ENCODE measurements around the gene ARHGEF7. TPM values are rescaled to one million over a fixed set of nuclear protein-coding genes. Genes with fewer than 3 reads are reported as not detected.
A peak's percentile ranks its signal among the peaks of the same experiment; 100 is the strongest.

Gene ARHGEF7
- total RNA-seq, 1 experiment from 2014 or later, result 47.3 TPM

- Mint-ChIP-seq H3K27me3 (ENCODE audit: low read depth) (no peaks in the 10 kb centered on the region), H3K27ac (peak overlapping the region; percentile 51), H3K4me3 (peak overlapping the region; percentile 15), H3K9me3 (no peaks in the 10 kb centered on the region), H3K36me3 (no peaks in the 10 kb centered on the region), H3K4me1 (peaks cover 91% of the 10 kb centered on the region)
- no peak for DNase-seq (ENCODE audit: low spot score)
- ATAC-seq, result peak; percentile 32
- CTCF ChIA-PET, result interaction anchor here (0.9 to 1.4 kb wide), 7 partner anchors 11 to 1040 kb away, joined by 3 to 11 read pairs (median 4); no protein-coding TSS in a partner anchor
- TF ChIP-seq, protein P1, sequence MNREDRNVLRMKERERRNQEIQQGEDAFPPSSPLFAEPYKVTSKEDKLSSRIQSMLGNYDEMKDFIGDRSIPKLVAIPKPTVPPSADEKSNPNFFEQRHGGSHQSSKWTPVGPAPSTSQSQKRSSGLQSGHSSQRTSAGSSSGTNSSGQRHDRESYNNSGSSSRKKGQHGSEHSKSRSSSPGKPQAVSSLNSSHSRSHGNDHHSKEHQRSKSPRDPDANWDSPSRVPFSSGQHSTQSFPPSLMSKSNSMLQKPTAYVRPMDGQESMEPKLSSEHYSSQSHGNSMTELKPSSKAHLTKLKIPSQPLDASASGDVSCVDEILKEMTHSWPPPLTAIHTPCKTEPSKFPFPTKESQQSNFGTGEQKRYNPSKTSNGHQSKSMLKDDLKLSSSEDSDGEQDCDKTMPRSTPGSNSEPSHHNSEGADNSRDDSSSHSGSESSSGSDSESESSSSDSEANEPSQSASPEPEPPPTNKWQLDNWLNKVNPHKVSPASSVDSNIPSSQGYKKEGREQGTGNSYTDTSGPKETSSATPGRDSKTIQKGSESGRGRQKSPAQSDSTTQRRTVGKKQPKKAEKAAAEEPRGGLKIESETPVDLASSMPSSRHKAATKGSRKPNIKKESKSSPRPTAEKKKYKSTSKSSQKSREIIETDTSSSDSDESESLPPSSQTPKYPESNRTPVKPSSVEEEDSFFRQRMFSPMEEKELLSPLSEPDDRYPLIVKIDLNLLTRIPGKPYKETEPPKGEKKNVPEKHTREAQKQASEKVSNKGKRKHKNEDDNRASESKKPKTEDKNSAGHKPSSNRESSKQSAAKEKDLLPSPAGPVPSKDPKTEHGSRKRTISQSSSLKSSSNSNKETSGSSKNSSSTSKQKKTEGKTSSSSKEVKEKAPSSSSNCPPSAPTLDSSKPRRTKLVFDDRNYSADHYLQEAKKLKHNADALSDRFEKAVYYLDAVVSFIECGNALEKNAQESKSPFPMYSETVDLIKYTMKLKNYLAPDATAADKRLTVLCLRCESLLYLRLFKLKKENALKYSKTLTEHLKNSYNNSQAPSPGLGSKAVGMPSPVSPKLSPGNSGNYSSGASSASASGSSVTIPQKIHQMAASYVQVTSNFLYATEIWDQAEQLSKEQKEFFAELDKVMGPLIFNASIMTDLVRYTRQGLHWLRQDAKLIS (CRISPR knock-in tag; IDR thresholded peaks at IDR 0.05; ENCODE audit: borderline replicate concordance), result no peak
- TF ChIP-seq GABPB1 (CRISPR knock-in tag; IDR thresholded peaks at IDR 0.05) (no peak), CREM (CRISPR knock-in tag; IDR thresholded peaks at IDR 0.05) (no peak), NFYB (CRISPR knock-in tag; conservative IDR thresholded peaks at IDR 0.05; ENCODE audit: low read depth) (no peak), MXD4 (CRISPR knock-in tag; IDR thresholded peaks at IDR 0.05; ENCODE audit: borderline replicate concordance) (no peak), NR3C1 (CRISPR knock-in tag; conservative IDR thresholded peaks at IDR 0.05; ENCODE audit: low read depth) (no peak), ZMAT4 (CRISPR knock-in tag; IDR thresholded peaks at IDR 0.05) (no peak), FOXK1 (CRISPR knock-in tag; IDR thresholded peaks at IDR 0.05) (no peak), HMGA2 (CRISPR knock-in tag; IDR thresholded peaks at IDR 0.05) (no peak), ZNF138 (CRISPR knock-in tag; conservative IDR thresholded peaks at IDR 0.05) (no peak)
- TF ChIP-seq, protein P2, sequence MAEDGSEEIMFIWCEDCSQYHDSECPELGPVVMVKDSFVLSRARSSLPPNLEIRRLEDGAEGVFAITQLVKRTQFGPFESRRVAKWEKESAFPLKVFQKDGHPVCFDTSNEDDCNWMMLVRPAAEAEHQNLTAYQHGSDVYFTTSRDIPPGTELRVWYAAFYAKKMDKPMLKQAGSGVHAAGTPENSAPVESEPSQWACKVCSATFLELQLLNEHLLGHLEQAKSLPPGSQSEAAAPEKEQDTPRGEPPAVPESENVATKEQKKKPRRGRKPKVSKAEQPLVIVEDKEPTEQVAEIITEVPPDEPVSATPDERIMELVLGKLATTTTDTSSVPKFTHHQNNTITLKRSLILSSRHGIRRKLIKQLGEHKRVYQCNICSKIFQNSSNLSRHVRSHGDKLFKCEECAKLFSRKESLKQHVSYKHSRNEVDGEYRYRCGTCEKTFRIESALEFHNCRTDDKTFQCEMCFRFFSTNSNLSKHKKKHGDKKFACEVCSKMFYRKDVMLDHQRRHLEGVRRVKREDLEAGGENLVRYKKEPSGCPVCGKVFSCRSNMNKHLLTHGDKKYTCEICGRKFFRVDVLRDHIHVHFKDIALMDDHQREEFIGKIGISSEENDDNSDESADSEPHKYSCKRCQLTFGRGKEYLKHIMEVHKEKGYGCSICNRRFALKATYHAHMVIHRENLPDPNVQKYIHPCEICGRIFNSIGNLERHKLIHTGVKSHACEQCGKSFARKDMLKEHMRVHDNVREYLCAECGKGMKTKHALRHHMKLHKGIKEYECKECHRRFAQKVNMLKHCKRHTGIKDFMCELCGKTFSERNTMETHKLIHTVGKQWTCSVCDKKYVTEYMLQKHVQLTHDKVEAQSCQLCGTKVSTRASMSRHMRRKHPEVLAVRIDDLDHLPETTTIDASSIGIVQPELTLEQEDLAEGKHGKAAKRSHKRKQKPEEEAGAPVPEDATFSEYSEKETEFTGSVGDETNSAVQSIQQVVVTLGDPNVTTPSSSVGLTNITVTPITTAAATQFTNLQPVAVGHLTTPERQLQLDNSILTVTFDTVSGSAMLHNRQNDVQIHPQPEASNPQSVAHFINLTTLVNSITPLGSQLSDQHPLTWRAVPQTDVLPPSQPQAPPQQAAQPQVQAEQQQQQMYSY (CRISPR knock-in tag; IDR thresholded peaks at IDR 0.05), result no peak
- POLR2A ChIA-PET, result interaction anchor here (0.7 kb wide), 1 partner anchor 184 kb away, joined by 5 read pairs; no protein-coding TSS in a partner anchor
Measured at GRCh38 chr13:111215081-111216047, 100.3 kb downstream of the ARHGEF7 start.

GRCh38 chr13:111216166-111216960 lies 101.3 kb downstream of the ARHGEF7 start:
- no peaks in the 10 kb centered on the region for H3K9me3 Mint-ChIP-seq
- CTCF ChIA-PET, result interaction anchor here (0.8 to 1.5 kb wide), 8 partner anchors 12 to 1039 kb away, joined by 3 to 11 read pairs (median 4); no protein-coding TSS in a partner anchor
- 0 out of 2 replicates have a peak overlapping the region, but pooled peaks have one; percentile 48 for H3K27ac Mint-ChIP-seq
- no peaks in the 10 kb centered on the region for H3K36me3 Mint-ChIP-seq
- no peak overlapping the region for H3K4me3 Mint-ChIP-seq
- ATAC-seq (peak; percentile 40), DNase-seq (ENCODE audit: low spot score) (peak; percentile 65)
- POLR2A ChIA-PET, result interaction anchor here (0.7 kb wide), 1 partner anchor 183 kb away, joined by 5 read pairs; no protein-coding TSS in a partner anchor
- H3K4me1 Mint-ChIP-seq, result peaks cover 83% of the 10 kb centered on the region
- no peaks in the 10 kb centered on the region for H3K27me3 Mint-ChIP-seq (ENCODE audit: low read depth)
- TF ChIP-seq ELF4 (CRISPR knock-in tag; IDR thresholded peaks at IDR 0.05; ENCODE audit: low read depth), result no peak
- no peak for TF ChIP-seq ZSCAN18 (CRISPR knock-in tag; IDR thresholded peaks at IDR 0.05)
- TF ChIP-seq NR3C1 (CRISPR knock-in tag; conservative IDR thresholded peaks at IDR 0.05; ENCODE audit: low read depth), result no peak
- 0 out of 2 replicates have a peak, but pooled peaks have one; percentile 20 for TF ChIP-seq CTCF (IDR thresholded peaks at IDR 0.05)
- TF ChIP-seq NFYB (CRISPR knock-in tag; conservative IDR thresholded peaks at IDR 0.05; ENCODE audit: low read depth), result no peak
- no peak for TF ChIP-seq MYBL2 (CRISPR knock-in tag; IDR thresholded peaks at IDR 0.05)
- TF ChIP-seq GRHL2 (CRISPR knock-in tag; IDR thresholded peaks at IDR 0.05; ENCODE audit: insufficient replicate concordance, severe bottlenecking), result no peak
